ENCODE data around the gene HEXB. TPM values are rescaled to one million over a fixed set of nuclear protein-coding genes. Genes with fewer than 3 reads are reported as not detected.

Gene HEXB
- polyA plus RNA-seq, 1 donor from 2014 or later: 23.1 TPM

DNA sequence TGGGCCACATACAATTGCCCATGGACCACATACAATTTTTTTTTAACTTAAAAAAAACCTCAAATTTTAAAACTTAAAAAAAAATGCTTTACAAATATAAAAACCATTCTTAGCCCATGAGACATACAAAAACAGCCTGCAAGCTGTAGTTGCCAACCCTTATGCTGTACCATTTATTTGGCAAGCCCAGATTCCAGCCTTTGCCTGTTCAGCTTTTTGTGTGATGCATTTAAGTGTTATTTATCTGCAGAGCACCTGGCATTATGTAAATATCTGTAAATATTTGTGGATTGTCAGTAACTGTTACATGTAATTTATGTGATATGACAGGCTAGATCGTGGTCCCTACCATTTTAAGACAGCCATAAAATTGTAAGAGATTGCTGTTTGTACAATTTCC is 32.6 kb downstream of the HEXB start:
- H3K27ac ChIP-seq (ENCODE audit: low read length): no peak overlapping the region
- TF ChIP-seq EP300 (conservative IDR thresholded peaks at IDR 0.05; ENCODE audit: poor library complexity, severe bottlenecking): no peak
- TF ChIP-seq EZH2 (IDR thresholded peaks at IDR 0.05; ENCODE audit: borderline replicate concordance, insufficient read depth, low read length, poor library complexity, severe bottlenecking): no peak
- TF ChIP-seq, protein P1, sequence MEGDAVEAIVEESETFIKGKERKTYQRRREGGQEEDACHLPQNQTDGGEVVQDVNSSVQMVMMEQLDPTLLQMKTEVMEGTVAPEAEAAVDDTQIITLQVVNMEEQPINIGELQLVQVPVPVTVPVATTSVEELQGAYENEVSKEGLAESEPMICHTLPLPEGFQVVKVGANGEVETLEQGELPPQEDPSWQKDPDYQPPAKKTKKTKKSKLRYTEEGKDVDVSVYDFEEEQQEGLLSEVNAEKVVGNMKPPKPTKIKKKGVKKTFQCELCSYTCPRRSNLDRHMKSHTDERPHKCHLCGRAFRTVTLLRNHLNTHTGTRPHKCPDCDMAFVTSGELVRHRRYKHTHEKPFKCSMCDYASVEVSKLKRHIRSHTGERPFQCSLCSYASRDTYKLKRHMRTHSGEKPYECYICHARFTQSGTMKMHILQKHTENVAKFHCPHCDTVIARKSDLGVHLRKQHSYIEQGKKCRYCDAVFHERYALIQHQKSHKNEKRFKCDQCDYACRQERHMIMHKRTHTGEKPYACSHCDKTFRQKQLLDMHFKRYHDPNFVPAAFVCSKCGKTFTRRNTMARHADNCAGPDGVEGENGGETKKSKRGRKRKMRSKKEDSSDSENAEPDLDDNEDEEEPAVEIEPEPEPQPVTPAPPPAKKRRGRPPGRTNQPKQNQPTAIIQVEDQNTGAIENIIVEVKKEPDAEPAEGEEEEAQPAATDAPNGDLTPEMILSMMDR (IDR thresholded peaks at IDR 0.05; ENCODE audit: poor library complexity, severe bottlenecking): no peak
- TF ChIP-seq SMC3 (conservative IDR thresholded peaks at IDR 0.05; ENCODE audit: poor library complexity): no peak
- no peak for TF ChIP-seq RAD21 (conservative IDR thresholded peaks at IDR 0.05)
- TF ChIP-seq TAF1 (IDR thresholded peaks at IDR 0.05; ENCODE audit: low read depth): no peak
- no peak for TF ChIP-seq POLR2AphosphoS5 (IDR thresholded peaks at IDR 0.05)
- TF ChIP-seq REST (IDR thresholded peaks at IDR 0.05; ENCODE audit: borderline replicate concordance): no peak
- TF ChIP-seq MXI1 (conservative IDR thresholded peaks at IDR 0.05; ENCODE audit: poor library complexity, severe bottlenecking): no peak

GRCh38 chr5:74722271-74722670 is 37.2 kb downstream of the HEXB start:
- Histone ChIP-seq H3F3A (ENCODE audit: insufficient read depth, low read length, poor library complexity, severe bottlenecking) (no peaks in the 10 kb centered on the region), H4K20me1 (ENCODE audit: insufficient read depth) (no peaks in the 10 kb centered on the region), H3K4me2 (ENCODE audit: low read length) (no peak overlapping the region), H3K9ac (ENCODE audit: low read length) (no peak overlapping the region), H2AFZ (ENCODE audit: low read depth, low read length) (no peak overlapping the region), H3K9me2 (ENCODE audit: insufficient read depth, low read length) (no peaks in the 10 kb centered on the region), H3K27ac (ENCODE audit: low read length) (no peak overlapping the region), H3K9me3 (ENCODE audit: low read length) (no peaks in the 10 kb centered on the region), H3K79me2 (replicated peaks; ENCODE audit: insufficient read depth, low read length) (no peaks in the 10 kb centered on the region), H3K4me3 (ENCODE audit: low read length) (no peak overlapping the region), H3K27me3 (ENCODE audit: insufficient read depth, low read depth, low read length) (no peaks in the 10 kb centered on the region), H3K36me3 (ENCODE audit: insufficient read depth, low read length) (no peaks in the 10 kb centered on the region)
- TF ChIP-seq EP300 (conservative IDR thresholded peaks at IDR 0.05; ENCODE audit: poor library complexity, severe bottlenecking) (no peak), TAF1 (IDR thresholded peaks at IDR 0.05; ENCODE audit: low read depth) (no peak), RAD21 (conservative IDR thresholded peaks at IDR 0.05) (no peak), EZH2 (IDR thresholded peaks at IDR 0.05; ENCODE audit: borderline replicate concordance, insufficient read depth, low read length, poor library complexity, severe bottlenecking) (no peak), MXI1 (conservative IDR thresholded peaks at IDR 0.05; ENCODE audit: poor library complexity, severe bottlenecking) (no peak), REST (IDR thresholded peaks at IDR 0.05; ENCODE audit: borderline replicate concordance) (no peak), POLR2AphosphoS5 (IDR thresholded peaks at IDR 0.05) (no peak), SMC3 (conservative IDR thresholded peaks at IDR 0.05; ENCODE audit: poor library complexity) (no peak)
- TF ChIP-seq, protein P1 (IDR thresholded peaks at IDR 0.05; ENCODE audit: poor library complexity, severe bottlenecking): no peak

More for the DNA sequence above, 32.6 kb downstream of the HEXB start:
- no peaks in the 10 kb centered on the region for H3K36me3 ChIP-seq (ENCODE audit: insufficient read depth, low read length)
- no peak overlapping the region for H3K9ac ChIP-seq (ENCODE audit: low read length)
- H3F3A ChIP-seq (ENCODE audit: insufficient read depth, low read length, poor library complexity, severe bottlenecking): no peaks in the 10 kb centered on the region
- no peaks in the 10 kb centered on the region for H3K9me3 ChIP-seq (ENCODE audit: low read length)
- H3K9me2 ChIP-seq (ENCODE audit: insufficient read depth, low read length): no peaks in the 10 kb centered on the region
- H2AFZ ChIP-seq (ENCODE audit: low read depth, low read length): no peak overlapping the region
- no peaks in the 10 kb centered on the region for H3K79me2 ChIP-seq (replicated peaks; ENCODE audit: insufficient read depth, low read length)
- H3K4me2 ChIP-seq (ENCODE audit: low read length): no peak overlapping the region
- H4K20me1 ChIP-seq (ENCODE audit: insufficient read depth): no peaks in the 10 kb centered on the region
- no peaks in the 10 kb centered on the region for H3K27me3 ChIP-seq (ENCODE audit: insufficient read depth, low read depth, low read length)
- no peak overlapping the region for H3K4me3 ChIP-seq (ENCODE audit: low read length)

All from neural cell (in vitro differentiated cells).